Neural cell (in vitro differentiated cells): ENCODE results near the gene NUP42.

Experiments
- EP300 ChIP-seq: fragments of 450-650 bp; conservative IDR thresholded peaks from 2 replicates; pipeline ENCODE4 v1.6.1; 2014; ENCODE audit warnings: antibody characterized with exemption, mild to moderate bottlenecking, moderate library complexity; ENCODE audit not compliant: poor library complexity, severe bottlenecking
- EZH2 ChIP-seq: fragments of 200-600, 300-800 bp; shearing (Covaris generic), sonication (generic); IDR thresholded peaks from 2 replicates; pipeline ENCODE4 v1.6.1; 2014; ENCODE audit warnings: antibody characterized with exemption, low read length, borderline replicate concordance, mild to moderate bottlenecking; ENCODE audit not compliant: insufficient read depth, poor library complexity, severe bottlenecking
- POLR2AphosphoS5 ChIP-seq: IDR thresholded peaks from 2 replicates; pipeline ENCODE4 v1.6.1; 2012
- SMC3 ChIP-seq: fragments of 450-650 bp; conservative IDR thresholded peaks from 2 replicates; pipeline ENCODE4 v1.6.1; 2014; ENCODE audit warnings: antibody characterized with exemption, mild to moderate bottlenecking, moderate library complexity; ENCODE audit not compliant: poor library complexity
- TAF1 ChIP-seq: IDR thresholded peaks from 2 replicates; pipeline ENCODE4 v1.6.1; 2012; ENCODE audit warnings: low read depth
- TF ChIP-seq, protein P1 (sequence below): IDR thresholded peaks from 2 replicates; pipeline ENCODE4 v1.6.1; 2012; ENCODE audit warnings: borderline replicate concordance
- TF ChIP-seq, protein P2 (sequence below): fragments of 450-650 bp; IDR thresholded peaks from 2 replicates; pipeline ENCODE4 v1.5.1; 2014; ENCODE audit warnings: antibody characterized with exemption, mild to moderate bottlenecking, moderate library complexity; ENCODE audit not compliant: poor library complexity, severe bottlenecking

DNA sequence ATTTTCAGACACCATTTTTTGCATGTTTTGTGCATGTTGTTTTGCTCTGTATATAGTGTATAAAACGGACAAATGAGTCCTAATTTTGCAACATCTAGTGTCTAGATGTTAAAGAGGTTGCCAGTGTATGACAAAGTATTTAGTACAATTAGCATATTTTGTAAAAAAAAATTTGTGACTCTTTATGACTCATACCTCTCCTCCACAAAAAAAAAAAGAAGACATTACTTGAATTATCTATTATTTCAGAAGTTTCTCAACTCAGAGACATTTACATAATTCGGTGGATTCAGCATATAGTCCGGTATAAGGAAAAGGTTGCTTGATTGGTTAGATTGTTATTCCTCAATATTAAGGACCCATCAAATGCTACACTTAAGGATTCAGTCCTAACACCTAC, 26.0 kb downstream of the NUP42 start:
- TF ChIP-seq, protein P1, sequence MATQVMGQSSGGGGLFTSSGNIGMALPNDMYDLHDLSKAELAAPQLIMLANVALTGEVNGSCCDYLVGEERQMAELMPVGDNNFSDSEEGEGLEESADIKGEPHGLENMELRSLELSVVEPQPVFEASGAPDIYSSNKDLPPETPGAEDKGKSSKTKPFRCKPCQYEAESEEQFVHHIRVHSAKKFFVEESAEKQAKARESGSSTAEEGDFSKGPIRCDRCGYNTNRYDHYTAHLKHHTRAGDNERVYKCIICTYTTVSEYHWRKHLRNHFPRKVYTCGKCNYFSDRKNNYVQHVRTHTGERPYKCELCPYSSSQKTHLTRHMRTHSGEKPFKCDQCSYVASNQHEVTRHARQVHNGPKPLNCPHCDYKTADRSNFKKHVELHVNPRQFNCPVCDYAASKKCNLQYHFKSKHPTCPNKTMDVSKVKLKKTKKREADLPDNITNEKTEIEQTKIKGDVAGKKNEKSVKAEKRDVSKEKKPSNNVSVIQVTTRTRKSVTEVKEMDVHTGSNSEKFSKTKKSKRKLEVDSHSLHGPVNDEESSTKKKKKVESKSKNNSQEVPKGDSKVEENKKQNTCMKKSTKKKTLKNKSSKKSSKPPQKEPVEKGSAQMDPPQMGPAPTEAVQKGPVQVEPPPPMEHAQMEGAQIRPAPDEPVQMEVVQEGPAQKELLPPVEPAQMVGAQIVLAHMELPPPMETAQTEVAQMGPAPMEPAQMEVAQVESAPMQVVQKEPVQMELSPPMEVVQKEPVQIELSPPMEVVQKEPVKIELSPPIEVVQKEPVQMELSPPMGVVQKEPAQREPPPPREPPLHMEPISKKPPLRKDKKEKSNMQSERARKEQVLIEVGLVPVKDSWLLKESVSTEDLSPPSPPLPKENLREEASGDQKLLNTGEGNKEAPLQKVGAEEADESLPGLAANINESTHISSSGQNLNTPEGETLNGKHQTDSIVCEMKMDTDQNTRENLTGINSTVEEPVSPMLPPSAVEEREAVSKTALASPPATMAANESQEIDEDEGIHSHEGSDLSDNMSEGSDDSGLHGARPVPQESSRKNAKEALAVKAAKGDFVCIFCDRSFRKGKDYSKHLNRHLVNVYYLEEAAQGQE, result no peak
- TF ChIP-seq, protein P2, sequence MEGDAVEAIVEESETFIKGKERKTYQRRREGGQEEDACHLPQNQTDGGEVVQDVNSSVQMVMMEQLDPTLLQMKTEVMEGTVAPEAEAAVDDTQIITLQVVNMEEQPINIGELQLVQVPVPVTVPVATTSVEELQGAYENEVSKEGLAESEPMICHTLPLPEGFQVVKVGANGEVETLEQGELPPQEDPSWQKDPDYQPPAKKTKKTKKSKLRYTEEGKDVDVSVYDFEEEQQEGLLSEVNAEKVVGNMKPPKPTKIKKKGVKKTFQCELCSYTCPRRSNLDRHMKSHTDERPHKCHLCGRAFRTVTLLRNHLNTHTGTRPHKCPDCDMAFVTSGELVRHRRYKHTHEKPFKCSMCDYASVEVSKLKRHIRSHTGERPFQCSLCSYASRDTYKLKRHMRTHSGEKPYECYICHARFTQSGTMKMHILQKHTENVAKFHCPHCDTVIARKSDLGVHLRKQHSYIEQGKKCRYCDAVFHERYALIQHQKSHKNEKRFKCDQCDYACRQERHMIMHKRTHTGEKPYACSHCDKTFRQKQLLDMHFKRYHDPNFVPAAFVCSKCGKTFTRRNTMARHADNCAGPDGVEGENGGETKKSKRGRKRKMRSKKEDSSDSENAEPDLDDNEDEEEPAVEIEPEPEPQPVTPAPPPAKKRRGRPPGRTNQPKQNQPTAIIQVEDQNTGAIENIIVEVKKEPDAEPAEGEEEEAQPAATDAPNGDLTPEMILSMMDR, result no peak
- no peak for TF ChIP-seq EP300
- TF ChIP-seq TAF1, result no peak
- TF ChIP-seq EZH2, result no peak
- TF ChIP-seq POLR2AphosphoS5, result no peak
- TF ChIP-seq SMC3, result no peak
